ENCODE results near the gene ZIC2.
"Not testable (repeated sequence)": the region's sequence is repeated elsewhere in the genome, so short reads cannot be mapped to it uniquely, and the experiment has no call there.

Gene ZIC2

DNA sequence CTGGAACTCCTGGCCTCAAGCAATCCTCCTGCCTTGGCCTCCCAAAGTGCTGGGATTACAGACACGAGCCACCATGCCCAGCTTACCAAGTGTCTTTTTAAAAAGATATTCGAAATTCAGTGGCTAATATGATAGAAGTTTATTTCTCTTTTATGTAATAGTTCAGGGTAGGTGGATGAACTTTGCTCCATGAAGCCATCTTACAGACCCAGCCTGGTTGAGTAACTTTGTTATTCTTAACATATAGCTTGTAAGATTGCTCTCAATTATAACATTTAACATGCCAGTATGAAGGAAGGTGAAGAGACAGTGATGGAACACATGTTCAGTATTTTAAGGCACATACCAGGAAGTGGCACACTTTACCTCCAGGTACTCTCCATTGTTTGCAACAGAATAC lies 42.4 kb downstream of the ZIC2 start:
- no peak for DNase-seq

GRCh38 chr13:100029933-100030332 lies 48.3 kb downstream of the ZIC2 start:
- DNase-seq, result no peak

DNA sequence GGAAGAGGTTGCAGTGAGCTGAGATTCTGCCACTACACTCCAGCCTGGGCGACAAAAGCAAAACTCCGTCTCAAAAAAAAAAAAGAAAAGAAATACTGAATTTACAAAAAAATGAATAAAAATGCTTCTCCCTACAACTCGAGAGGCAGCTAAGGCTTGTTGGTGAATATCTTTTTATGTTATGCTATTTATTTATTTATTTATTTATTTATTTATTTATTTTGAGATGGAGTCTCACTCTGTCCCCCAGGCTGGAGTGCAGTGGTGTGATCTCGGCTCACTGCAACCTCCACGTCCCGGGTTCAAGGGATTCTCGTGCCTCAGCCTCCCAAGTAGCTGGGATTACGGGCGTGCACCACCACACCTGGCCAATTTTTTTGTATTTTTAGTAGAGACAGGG lies 51.1 kb downstream of the ZIC2 start:
- DNase-seq, result not testable (repeated sequence)

- no peak for DNase-seq
Observed at GRCh38 chr13:100035936-100036335, 54.4 kb downstream of the ZIC2 start.

Measured in stimulated activated naive CD4-positive, alpha-beta T cell (primary cell).